HPDE6-E6E7 (cell line): ENCODE measurements around the gene DAZAP1.
"Not testable (repeated sequence)": the region's sequence is repeated elsewhere in the genome, so short reads cannot be mapped to it uniquely, and the experiment has no call there.

ENCODE experiments used
- DNase-seq: peaks from one replicate; pipeline ENCODE4 v3.0.0; 2011; ENCODE audit warnings: missing footprints; ENCODE audit errors: extremely low spot score

Gene DAZAP1

DNA sequence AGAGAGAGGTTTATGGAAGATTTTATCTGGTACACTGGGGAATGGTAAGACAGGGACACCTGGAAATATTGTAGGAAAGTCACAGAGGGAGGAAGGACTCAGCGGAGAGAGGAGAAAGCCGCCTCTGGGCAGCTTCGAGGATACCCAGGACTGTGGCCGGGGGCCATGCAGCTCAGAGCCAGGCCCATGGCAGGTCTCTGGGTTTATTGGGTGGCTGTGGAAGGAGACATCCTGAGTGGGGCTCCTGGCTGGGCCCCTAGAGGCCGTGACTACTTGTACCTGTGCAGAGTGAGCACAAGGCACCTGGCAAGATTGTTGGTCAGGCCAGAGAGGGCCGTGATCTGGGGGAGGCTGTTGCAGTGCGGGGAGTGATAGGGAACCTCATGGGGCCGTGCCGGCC, 3.4 kb downstream of the DAZAP1 start:
- no peak for DNase-seq

DNA sequence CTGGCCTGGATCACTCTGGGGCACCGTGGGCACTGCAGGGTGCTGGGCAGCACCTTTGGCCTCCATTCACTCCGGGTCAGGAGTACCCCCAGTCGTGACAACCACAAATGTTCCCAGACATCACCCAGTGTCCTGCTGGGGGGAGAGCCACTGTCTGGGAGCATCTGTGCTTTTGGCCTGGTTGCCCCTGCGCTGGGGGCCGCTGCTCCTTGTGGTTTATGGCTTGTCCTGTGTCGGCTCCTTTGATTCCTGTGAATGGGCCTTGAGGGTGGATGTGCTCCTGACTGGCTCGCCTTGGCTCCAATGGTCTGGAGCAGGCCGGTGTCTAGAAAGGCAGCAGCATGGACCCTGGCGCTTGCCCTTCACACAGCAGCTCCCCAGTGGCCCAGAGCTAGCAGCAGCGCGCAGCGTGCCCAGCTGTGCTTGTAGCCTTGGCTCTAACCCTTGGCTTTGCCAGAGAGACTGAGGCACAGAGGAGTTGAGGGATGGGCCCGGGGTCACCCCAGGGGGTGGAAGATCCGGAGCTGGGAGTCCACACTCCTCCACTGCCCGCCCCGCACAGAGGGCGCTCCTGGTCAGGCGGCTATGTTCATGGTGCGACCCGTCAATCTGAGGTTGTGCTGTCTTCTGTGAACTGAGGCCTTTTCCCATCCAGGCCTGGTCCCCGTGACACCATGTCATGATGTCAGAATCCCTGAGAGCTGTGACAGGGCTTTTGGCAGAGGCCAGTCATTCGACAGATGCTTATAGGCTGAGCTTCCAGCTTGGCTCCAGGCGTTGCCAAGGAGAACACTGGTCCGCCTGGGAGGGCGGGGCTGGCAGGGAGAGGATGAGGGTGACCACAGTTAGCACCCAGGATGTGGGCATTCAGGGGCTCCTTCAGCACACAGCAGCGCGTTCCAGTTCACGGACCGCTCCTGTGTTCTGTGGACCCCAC, 4.1 kb downstream of the DAZAP1 start:
- no peak for DNase-seq

DNA sequence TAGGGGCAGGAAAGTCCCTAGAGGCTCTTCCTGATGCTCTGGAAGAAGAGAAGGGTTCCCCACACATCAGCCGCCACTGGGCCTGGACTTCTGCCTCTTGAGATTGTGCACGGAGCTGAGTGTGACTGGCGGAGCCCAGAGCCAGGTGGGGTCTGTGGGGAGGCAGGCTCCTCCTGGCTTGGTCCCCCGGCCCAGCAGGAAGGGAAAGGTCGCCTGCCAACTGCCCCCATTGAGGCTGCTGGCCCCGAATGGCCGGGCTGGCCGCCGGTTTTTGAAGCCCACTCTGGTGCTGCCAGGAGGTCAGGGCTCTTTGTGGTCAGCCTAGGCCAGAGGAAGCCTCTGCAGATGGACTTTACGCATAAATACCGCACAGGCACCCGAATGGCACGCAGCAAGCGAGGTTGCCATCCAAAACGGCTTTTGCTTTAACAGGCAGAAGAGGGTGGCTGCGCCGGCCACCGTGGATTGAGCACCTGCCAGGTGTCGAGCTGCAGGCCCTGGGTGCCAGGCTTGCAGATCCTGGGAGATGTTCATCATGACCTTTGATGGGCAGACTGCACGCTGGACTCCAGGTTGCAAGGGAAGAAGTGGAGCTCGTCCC, 5.0 kb downstream of the DAZAP1 start:
- no peak for DNase-seq

DNA sequence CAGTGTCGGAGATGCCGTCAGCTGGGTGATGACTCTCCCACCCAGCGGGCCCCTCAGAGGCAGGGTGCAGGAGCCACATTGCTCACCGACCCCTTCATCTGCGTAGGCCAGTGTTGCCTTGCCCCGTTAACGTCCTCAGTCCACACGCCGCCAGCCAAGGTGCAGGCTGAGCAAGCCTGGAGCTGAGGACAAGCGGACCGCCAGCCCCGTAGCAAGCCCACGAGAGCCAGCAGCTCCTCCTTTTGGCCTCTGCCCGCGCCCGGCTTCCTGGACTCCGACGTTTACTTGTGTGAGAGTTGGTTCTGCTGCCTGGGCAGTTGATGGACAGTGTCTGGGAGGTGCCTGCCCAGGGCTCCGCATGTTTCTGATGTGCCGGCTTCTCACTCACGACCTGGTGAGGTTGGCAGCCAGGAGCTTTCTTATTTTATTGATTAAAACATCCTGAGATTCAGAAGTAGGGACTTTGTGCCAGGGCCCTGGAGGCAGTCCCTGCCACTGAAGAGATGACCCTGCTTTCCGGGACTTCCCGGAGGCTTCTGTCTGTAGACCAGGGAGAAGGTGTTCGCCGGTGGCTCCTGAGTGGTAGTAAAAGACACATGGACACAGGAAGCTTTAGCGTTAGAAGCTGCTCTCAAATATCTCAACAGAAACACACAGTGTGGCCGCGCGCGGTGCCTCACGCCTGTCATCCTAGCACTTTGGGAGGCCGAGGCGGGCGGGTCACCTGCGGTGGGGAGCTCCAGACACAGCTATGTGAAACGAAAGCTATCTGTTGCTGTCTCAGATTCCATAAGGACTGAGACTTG, 5.8 kb downstream of the DAZAP1 start:
- DNase-seq: no peak

DNA sequence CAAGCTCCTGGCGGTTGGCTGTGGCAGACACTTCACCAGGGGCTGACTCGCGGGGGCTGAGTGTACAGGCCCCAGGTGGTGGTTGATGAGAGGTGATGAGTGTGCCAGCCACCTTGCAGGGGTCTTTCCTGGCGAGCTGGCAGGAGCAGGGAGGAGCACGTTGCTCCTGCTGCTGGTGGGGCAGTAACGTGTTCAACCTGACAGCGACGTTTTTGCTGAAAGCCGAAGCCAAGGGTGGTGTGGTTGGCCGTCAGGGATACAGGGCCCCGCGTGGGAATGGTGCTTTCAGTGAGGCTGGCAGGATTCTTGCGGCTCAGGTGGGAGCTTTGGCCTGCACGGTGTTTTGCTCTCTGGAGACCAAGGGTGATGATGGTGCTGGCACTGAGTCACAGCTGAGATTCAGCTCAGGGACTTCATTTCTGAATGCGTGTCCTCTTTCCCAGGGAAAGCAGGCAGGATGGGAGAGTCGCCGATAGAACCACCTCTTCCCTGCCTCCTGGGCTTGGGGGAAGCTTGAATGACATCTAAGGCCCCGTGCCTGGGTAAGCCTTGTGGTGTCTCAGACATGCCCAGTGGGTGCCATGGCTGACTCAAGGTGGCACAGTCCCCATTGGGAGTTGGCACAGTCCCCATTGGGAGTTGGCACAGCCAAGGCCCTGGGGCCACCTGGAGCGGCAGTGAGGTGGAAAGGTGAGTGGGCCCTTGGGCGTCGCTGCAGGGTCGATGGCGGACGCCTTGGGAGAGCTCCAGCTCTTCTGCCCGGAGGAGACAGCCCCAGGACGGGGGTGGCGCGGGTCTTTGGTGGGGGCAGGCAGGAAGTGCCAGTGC, 8.8 kb downstream of the DAZAP1 start:
- DNase-seq: no peak

DNA sequence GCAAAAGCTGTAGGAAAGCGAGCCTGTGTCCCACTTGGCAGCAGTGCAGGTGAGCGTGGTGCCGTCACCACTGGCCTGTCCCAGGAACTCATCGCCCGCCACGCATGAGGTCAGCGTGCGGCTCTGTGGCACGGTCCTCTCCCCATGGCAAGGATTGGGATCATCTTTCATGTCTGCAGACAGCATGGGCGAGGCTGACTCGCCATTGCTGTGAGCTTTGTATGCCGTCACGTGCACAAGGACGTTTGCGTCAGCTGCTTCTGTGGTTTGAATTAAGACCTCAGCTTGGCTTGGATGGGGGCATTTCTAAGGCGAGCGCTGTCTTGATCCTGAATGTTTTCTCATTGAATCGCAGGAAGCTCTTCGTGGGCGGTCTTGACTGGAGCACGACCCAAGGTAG, 9.8 kb downstream of the DAZAP1 start:
- DNase-seq: no peak

DNA sequence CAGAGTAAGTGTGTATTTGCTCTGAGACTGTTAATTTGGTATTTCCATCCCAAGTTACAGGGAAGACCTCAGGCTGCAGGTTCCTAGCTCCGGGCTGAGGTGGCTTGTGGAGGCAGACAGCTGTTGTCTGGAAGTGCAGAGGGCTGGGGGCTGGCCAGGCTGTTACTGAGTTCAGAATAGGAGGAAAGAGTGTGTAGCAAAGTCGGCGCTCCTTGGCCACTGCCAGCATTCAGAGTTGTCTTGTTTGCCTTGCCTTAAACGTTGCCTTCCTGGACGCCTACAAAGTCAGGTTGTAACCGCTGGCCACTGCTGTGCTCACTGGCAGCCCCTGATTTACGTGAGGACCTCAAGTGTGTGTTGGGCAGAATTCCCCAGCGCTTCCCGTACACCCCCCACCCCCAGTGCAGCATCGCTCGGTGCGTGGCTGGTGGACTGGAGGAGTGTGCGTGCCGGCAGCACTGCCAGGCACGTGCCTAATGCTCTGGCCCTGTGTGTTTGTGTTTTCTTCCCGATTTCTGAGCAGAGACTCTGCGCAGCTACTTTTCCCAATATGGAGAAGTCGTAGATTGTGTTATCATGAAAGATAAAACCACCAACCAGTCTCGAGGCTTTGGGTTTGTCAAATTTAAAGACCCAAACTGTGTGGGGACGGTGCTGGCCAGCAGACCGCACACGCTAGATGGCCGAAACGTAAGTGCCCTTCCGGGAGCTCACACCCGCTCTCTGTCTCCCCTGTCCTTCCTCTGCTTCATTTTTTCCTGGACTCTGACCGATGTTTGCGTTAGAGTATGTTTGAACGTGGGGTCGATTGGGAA, 10.5 kb downstream of the DAZAP1 start:
- DNase-seq: no peak

DNA sequence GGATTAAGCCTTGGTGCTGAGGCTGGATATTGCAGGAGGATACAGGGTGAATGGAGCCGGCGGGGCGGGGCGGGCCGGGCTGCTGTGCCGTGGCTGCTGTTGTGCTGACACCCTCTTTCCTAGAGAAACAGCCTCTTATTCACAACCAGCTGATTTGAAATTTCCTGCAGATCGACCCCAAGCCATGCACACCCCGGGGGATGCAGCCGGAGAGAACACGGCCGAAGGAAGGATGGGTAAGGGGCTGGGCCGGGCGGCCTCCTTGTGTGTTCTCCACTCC, 11.1 kb downstream of the DAZAP1 start:
- DNase-seq: no peak

DNA sequence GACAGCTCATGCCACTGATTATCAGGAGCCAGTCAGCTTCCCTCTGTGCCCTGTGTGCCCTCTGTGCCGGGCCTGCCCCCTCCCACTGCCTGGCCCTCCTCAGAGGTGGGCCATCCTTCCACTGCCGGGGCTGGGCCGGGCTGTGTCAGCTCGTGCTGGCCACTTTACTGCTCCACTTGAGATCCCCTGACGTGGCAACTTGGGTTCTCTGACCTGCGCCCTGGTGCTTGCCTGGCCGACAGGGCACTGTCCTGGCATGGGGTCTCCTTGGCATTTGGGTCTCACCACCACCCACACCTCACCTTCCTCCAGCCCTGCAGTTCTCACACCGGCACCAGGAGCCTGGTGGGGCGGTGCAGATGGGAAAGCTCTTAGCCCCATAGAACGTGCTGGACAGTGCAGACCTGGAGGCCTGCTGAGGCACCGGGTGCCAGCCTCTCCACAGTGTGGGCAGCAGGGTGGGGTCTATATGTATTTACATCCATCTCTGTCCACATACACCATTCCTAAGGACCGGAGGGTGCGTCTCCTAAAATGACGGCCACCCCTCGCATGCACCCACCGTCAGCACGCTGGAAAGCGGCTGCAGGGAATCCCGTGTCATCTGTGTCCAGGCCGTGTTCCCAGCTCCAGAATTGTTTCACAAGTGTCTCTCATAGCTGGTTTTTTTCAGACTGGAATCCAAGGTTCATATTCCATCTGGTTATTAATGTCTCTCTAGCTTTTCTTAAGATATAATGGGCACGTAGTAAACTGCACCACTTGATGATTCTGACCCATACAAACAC, 11.8 kb downstream of the DAZAP1 start:
- DNase-seq: no peak

DNA sequence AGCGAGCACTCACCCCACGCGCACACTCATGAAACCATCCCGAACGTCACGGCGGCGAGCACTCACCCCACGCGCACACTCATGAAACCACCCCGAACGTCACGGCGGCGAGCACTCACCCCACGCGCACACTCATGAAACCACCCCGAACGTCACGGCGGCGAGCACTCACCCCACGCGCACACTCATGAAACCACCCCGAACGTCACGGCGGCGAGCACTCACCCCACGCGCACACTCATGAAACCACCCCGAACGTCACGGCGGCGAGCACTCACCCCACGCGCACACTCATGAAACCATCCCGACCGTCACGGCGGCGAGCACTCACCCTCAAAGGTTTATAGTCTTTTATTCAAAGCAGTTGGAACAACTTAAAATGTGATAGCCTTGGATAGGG, 12.7 kb downstream of the DAZAP1 start:
- DNase-seq: not testable (repeated sequence)

DNA sequence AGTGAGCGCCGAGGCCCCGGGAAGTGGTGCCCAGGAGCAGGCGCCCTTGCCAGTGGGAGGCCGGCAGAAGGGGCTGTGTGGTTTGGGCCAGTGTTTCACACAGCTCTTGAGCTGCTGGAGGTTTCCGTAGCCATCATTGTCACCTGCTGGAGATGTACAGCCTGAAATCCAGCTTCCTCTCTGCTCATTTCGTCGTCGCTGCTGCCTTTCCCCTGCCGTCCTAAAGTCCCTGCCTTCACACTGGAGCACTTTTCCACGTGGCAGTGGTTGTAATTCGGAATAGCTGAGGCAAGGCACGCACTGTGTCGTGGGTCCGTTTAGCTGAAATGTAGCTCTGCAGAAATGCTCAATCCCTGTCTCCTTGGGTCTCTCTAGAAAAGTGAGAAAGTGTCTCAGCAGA, 13.2 kb downstream of the DAZAP1 start:
- no peak for DNase-seq

DNA sequence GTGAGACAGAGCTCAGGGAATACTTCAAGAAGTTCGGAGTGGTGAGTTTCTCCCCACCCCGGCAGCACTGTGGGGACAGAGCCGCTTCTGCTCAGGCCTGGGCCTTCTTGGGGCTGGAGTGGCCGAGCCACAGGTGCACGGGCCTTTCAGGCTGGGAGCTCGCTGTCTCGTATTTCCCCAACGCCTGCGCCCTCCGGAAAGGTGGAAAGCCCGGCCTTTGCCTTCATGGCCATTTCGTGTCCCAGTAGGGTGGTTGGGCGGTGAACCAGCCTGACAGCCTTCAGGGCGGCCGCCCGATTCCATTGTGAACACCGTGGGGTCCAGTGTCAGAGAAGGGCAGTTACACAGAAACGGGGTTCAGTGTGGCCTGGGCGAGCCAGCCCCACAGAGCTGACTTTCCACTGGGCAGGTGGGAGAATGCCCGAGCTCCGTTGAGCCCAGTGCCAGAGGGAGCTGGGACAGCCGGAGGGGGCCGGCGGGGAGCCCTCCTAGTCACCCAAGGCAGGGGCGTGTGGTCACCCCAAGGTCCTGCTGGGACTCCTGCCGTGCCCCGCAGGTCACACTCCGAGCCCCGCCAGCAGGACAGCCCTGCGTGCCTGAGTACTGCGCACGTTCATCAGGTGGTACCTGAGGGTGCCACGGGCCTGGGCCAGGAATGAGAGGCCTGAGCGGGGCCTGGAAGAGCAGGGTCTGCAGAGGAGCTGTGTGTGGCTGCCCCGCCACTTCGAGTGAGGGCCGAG, 14.0 kb downstream of the DAZAP1 start:
- no peak for DNase-seq

DNA sequence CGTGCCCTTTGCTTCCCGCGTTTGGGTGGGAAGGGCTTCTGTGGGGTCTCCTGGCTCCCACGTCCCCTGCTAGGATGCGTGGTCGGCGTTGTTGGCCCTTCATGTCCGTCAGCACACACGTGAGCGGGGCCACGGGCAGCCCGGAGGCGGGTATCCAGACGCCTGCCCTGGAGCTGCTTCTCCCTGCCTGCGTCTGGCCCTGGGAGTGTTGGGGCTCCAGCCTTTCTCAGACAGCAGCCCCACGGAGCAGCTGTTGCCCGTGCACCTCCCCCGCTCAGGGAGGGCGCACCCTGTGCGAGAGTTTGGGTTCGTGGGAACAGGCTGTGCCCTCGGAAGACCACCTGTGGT, 14.5 kb downstream of the DAZAP1 start:
- DNase-seq: no peak

DNA sequence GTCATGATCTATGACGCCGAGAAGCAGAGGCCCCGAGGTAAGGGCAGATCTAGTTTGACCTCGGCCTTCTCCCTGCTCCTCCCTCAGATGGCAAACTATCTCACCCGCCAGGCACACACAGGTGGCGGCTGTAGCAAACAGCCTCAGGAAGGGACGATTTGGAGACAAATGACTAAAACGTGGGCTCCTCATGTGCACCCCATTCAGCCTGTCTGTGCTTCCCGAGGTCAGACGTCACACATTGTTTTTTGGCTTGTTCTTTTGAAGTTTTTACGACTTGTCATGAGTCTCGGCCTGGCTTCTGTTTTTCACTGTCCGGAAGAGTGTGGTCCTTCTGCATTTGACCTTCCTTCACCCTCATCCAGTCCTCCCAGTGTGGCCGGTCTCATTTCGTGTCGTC, 15.0 kb downstream of the DAZAP1 start:
- no peak for DNase-seq

DNA sequence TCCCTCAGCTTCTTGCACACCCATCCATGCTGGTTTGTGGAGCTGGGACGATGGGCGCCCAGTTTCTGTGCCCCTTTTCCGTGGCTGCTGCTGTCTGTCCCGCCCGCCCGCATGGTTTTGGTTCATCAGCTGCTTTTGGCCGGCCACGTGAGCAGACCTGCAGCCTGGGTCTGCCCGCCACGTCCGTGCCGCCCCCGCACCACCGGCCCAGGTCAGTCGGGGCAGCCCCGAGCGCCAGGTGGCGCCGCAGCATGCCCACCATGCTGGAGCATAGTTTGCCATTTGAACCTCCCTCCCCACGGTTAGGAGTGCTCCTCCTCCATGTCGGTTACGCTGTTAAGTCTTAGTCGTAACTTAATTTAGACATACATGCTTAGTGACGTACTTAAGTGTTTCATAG, 15.6 kb downstream of the DAZAP1 start:
- no peak for DNase-seq

DNA sequence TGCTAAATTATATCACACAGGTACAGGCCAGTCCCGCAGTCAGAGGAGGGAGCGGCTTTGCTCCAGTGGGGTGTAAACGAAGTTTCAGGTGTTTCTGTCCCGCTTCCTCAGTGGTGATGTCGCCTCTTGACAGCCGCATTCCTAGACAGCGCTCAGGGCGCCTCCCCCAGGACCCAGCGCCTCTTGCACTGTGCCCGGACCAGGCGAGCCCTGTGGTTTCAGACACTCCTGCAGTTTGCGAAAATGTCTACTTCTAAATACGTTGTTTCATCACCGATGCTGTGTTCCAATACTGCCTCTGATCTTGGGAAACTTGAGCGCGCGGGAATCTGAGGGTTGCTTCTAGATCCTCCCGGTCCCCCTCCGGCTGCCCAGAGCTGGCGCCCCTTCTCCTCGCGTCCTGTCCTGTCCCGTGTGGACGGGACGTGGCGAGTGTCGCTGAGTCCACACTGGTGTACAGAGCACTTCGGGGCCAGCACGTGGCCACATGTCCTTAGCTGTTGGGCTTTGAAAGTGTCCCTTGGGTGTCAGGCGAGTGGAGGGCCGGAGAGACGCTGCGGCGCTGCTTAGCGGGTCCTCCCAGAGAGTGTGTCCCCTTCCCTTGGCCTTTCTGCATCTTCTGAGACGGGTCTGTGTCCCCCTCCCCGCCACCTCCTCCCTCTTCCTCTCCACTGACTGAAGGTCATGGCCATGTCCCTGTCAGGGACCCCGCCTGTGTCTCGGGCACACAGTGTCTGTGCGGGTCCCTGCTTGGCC, 16.2 kb downstream of the DAZAP1 start:
- DNase-seq: no peak

DNA sequence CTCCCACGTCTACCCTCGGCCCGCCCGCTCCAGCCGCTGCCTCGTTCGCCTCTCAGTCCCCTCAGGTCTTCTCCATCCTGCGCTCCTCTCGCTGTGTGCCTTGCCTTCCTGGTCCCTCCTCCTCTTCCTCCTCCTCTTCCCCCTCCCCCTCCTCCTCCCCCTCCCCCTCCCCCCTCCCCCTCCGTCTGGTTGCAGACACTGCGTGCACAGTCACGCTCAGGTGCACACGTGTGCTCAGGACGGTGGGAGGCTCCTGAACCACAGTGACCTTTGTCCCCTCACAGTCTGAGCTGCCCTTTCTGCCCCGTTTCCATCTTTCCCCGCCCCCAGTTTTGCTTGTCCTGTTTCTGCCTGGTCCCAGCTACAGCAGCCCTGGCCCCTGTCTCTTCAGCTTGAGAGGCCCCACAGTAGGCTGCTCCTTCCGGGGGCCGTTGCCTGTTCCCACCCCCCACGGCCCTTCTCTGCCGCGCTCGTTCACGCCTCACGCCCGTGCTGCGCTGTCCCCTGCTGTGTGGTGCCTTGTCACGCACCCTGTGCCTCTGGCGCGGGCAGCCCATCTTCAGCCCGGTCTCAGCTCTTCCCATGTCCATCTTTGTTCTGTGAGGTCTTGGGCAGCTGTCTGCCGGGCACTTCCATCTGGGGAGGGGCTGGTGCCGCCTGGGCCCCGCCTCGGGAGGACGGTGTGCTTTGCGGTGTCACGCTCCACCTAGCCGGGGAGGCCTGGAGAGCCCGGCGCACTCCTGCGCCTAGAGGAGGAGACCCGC, 17.0 kb downstream of the DAZAP1 start:
- no peak for DNase-seq
